Measurements from ENCODE around the gene CBX3. TPM values are rescaled to one million over a fixed set of nuclear protein-coding genes. Genes with fewer than 3 reads are reported as not detected.
"Not testable (repeated sequence)": the region's sequence is repeated elsewhere in the genome, so short reads cannot be mapped to it uniquely, and the experiment has no call there.

The CBX3 gene
- total RNA-seq, 2 donors from 2014 or later: 212 to 271 TPM

- DNase-seq (ENCODE audit: low spot score in 2 of 2) (no peak), ATAC-seq (no peak)
- H3K27ac Mint-ChIP-seq: peak overlapping the region in 1 of 2 donors; percentile 87
- peaks cover 0 to 22% of the 10 kb centered on the region in 2 donors for H3K36me3 Mint-ChIP-seq
- H3K9me3 Mint-ChIP-seq: no peaks in the 10 kb centered on the region
These were observed 18.8 kb upstream of the CBX3 start for GRCh38 chr7:26182706-26183105.

DNA sequence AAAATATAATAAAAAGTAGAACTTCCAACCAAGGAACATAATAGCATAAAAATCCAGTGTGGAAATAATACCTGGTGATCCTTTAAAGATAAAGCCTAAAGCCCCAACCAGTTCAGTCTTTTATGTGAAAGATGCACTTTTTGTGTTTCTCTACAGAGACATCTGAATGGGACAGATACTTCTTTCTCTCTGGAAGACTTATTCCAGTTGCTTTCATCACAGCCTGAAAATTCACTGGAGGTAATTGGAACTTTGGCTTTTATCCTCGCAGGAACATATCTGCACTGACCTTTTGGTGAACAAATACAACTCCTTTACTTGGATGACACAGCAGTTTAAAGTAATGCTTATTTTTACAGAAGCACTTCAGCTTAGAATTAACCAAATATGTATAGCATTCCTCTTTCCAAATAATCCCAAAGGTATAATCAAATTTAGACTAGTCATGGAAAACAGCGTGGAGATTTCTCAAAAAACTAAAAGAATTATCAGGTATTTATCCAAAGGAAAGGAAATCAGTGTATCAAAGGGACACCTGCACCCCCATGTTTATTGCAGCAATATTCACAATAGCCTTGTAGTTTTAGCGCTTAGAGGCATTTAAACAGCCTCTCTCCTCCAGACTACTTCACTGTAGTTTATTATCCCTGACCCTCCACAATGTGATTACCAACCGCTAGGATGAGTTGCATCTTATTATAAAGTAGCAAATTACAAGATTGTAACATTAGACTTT is 17.8 kb upstream of the CBX3 start:
- Mint-ChIP-seq H3K9me3 (no peaks in the 10 kb centered on the region), H3K36me3 (peaks cover 0 to 30% of the 10 kb centered on the region in 2 donors)

DNA sequence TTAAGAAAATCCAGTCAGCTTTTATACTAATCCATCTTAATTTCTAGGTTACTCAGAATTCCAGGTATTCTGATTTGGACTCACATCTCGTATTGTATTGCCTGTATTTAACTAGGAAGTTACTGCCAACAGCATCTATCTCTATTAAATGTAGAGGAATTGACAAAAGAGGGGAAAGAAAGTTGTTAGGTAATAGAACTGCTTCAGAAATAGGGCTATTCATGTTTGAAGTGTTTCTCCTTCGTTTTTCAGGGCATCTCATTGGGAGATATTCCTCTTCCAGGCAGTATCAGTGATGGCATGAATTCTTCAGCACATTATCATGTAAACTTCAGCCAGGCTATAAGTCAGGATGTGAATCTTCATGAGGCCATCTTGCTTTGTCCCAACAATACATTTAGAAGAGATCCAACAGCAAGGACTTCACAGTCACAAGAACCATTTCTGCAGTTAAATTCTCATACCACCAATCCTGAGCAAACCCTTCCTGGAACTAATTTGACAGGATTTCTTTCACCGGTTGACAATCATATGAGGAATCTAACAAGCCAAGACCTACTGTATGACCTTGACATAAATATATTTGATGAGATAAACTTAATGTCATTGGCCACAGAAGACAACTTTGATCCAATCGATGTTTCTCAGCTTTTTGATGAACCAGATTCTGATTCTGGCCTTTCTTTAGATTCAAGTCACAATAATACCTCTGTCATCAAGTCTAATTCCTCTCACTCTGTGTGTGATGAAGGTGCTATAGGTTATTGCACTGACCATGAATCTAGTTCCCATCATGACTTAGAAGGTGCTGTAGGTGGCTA is 17.1 kb upstream of the CBX3 start:
- H3K27ac Mint-ChIP-seq: peak overlapping the region; percentile 73 to 92

More for the DNA sequence above, 17.8 kb upstream of the CBX3 start:
- H3K27ac Mint-ChIP-seq: peak overlapping the region; percentile 73 to 92
- no peak for DNase-seq (ENCODE audit: low spot score in 2 of 2)
- no peak for ATAC-seq

DNA sequence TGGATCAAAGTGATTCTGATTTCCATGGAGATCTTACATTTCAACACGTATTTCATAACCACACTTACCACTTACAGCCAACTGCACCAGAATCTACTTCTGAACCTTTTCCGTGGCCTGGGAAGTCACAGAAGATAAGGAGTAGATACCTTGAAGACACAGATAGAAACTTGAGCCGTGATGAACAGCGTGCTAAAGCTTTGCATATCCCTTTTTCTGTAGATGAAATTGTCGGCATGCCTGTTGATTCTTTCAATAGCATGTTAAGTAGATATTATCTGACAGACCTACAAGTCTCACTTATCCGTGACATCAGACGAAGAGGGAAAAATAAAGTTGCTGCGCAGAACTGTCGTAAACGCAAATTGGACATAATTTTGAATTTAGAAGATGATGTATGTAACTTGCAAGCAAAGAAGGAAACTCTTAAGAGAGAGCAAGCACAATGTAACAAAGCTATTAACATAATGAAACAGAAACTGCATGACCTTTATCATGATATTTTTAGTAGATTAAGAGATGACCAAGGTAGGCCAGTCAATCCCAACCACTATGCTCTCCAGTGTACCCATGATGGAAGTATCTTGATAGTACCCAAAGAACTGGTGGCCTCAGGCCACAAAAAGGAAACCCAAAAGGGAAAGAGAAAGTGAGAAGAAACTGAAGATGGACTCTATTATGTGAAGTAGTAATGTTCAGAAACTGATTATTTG is 16.3 kb upstream of the CBX3 start:
- peak overlapping the region; percentile 73 to 92 for H3K27ac Mint-ChIP-seq
- H3K9me3 Mint-ChIP-seq: no peaks in the 10 kb centered on the region

More for the DNA sequence above, 17.1 kb upstream of the CBX3 start:
- ATAC-seq: peak; percentile 1 to 46
- not testable (repeated sequence) for DNase-seq (ENCODE audit: low spot score in 2 of 2); H3K9me3 Mint-ChIP-seq
- peaks cover 0 to 38% of the 10 kb centered on the region in 2 donors for H3K36me3 Mint-ChIP-seq

GRCh38 chr7:26185844-26186180 is 15.7 kb upstream of the CBX3 start:
- Mint-ChIP-seq H3K36me3 (peaks cover 8 to 46% of the 10 kb centered on the region in 2 donors), H3K9me3 (no peaks in the 10 kb centered on the region), H3K27ac (peak overlapping the region; percentile 73 to 92)
- DNase-seq (ENCODE audit: low spot score in 2 of 2) (no peak), ATAC-seq (no peak)

More for the DNA sequence above, 16.3 kb upstream of the CBX3 start:
- DNase-seq (ENCODE audit: low spot score in 2 of 2) (no peak), ATAC-seq (peak; percentile 6 to 68)
- peaks cover 3 to 41% of the 10 kb centered on the region in 2 donors for H3K36me3 Mint-ChIP-seq

DNA sequence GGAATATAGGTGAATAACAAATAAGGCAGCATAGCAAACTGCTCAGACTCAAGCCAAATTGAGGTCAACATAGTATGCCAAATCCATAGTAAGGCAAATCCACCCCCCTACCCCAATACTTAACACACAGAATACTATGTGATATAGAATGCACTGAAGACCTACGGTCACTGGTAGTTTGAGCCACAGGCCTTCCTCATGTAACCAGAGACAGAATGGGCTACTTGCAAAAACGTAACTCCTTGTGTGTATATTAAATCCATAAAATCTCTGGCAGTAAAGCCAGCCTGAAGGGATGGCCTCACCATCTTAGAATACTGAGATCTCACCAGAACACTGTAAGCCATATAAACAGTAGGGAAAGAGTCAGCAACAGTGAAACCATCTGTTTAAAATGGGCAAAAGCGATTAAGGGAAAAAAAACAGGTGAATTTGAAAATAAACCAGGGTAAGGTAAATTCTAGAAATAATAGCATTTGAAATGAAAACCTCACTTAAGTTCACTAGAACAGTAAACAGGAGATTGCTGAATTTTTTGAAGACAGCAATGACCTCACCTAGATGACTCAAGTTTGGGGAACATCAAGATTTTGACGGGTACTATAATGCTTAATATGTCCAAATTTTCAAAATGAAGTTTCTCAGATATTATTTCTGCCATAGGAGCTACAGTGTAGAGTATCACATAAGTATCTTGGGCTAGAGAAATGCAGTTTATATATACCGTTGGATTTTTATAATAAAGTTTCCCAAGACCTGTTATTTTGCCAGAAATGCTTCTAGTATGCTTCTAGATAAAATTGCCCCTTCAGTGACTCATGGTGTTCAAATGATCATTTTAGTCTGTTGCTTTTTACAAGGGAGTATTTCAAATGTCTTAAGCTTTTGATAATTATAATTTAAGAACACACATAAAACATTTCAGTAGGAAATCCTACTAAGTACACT is 14.9 kb upstream of the CBX3 start:
- ATAC-seq (peak in 1 of 2 donors; percentile 4), DNase-seq (ENCODE audit: low spot score in 2 of 2) (no peak)
- Mint-ChIP-seq H3K36me3 (peaks cover 10 to 55% of the 10 kb centered on the region in 2 donors), H3K9me3 (no peaks in the 10 kb centered on the region), H3K27ac (peak overlapping the region; percentile 82 to 97)

DNA sequence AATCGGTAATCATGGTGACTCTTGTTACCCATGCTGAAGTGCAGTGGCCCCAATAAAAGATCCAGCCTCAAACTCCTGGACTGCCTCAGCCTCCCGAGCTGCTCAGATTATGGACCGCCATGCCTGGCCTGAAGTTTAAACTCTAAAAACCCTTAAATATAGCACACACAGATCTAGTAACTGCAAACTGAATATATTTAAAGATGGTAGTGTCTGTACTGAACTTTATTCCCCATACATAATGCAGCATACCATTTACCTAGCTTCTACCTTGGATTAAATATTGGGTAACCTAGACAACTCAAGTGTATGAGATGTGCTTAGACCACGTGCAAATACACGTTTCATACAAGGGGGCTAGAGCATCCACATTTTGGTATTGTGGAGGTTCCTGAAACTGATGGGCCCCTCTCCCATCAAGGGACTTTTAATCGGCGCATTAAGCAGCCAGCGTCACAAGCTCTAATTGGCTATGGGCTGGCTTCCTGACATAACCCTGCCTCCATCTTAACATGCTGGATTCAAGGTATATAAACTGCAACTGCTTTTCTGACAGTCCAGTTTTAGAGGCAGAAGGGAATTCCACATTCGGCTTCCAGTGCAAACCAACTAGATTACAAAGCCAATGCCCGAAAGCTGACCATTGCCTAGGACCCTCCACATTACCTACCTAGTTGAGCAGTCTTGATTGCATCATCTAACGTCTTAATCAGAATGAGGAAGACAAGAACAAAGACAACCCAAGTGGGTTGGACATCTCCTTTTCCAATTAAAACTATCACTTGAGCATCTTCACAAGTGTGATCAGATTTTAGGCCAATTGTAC is 14.0 kb upstream of the CBX3 start:
- no peak for DNase-seq (ENCODE audit: low spot score in 2 of 2)
- no peaks in the 10 kb centered on the region for H3K9me3 Mint-ChIP-seq
- peak overlapping the region; percentile 82 to 97 for H3K27ac Mint-ChIP-seq
- H3K36me3 Mint-ChIP-seq: peaks cover 19 to 64% of the 10 kb centered on the region in 2 donors
- ATAC-seq: peak; percentile 2 to 17

DNA sequence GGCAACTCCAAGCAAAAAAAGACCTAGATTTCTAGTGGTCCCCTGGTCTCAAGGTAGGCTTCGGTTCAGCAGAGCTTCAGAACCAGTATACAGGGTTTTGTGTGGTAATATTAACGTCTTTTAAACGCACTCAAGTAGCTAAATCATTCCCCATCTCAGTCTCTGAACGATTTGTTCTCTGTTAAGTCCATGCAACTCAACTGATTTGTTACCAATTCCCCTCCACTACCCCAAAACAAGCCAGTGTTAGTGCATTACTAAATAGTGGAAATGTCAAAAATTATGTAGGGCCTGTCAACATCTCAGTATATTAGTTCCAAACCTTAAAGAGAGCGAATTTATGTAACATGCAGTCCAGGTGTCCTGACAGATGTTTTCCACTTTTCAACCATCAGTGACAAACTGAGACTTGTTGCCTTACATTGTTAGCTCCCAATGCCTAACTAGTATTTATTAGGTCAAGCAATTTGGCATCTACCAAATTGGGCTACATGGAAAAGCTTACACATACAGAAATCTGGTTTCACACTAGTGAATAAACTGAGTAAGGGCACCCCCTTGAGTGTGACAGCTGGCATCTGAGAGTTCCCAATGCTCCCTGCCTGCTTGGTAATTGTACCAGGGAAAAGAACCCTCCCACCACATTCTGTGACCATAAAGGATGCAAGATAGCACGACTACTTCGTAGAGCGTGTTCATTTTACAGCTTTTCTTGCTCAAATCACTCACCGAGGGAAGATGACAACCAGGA is 13.2 kb upstream of the CBX3 start:
- DNase-seq (ENCODE audit: low spot score in 2 of 2) (no peak), ATAC-seq (peak; percentile 10 to 26)
- Mint-ChIP-seq H3K27ac (peak overlapping the region; percentile 84 to 97), H3K36me3 (peaks cover 27 to 72% of the 10 kb centered on the region in 2 donors), H3K9me3 (no peaks in the 10 kb centered on the region)

GRCh38 chr7:26188957-26189541 is 12.5 kb upstream of the CBX3 start:
- Mint-ChIP-seq H3K9me3 (no peaks in the 10 kb centered on the region), H3K36me3 (peaks cover 34 to 79% of the 10 kb centered on the region in 2 donors), H3K27ac (peak overlapping the region; percentile 84 to 97)
- ATAC-seq (no peak), DNase-seq (ENCODE audit: low spot score in 2 of 2) (no peak)

DNA sequence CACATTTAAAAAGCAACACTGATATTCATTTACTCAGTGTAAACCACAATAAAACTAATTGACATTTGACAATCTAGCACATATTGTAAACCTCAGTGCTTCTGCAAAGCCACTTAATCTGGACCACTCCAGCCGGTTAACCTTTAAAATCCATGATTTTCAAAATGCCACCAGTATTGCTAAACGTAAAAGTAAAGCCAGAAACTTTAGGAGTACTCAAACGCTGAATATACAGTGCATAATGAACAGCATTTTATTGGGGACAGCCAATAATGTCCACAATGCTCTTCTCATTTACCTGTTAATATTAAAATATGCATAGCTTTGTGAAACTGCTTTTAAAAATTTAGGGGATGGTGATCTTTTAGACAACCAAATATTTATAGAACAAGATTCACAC is 11.8 kb upstream of the CBX3 start:
- DNase-seq (ENCODE audit: low spot score in 2 of 2) (no peak), ATAC-seq (no peak)
- H3K9me3 Mint-ChIP-seq: no peaks in the 10 kb centered on the region
- H3K36me3 Mint-ChIP-seq: peaks cover 39 to 80% of the 10 kb centered on the region in 2 donors
- peak overlapping the region; percentile 84 to 97 for H3K27ac Mint-ChIP-seq

DNA sequence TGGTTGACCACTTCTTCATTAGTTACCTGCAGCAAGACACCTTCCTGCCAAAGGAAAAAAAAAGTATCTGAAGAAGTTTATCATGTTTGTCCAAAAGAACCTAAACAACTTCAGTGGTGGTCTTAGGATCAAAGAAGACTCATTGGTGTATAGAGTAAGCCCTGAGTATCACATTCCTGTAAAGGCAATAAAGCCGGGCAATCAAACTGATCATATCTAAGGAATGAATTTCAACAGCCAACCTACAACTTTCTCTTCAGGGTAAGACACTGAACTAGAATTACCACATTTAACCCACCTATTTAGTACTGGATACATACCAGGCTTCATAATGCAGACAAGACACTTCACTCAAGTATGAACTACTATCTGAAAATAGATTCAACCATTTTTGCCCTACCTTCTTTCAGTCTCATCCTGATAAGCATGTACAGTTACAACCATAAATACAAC is 11.1 kb upstream of the CBX3 start:
- Mint-ChIP-seq H3K9me3 (no peaks in the 10 kb centered on the region), H3K27ac (peak overlapping the region; percentile 84 to 100), H3K36me3 (peaks cover 43 to 79% of the 10 kb centered on the region in 2 donors)
- no peak for DNase-seq (ENCODE audit: low spot score in 2 of 2)
- ATAC-seq: no peak

DNA sequence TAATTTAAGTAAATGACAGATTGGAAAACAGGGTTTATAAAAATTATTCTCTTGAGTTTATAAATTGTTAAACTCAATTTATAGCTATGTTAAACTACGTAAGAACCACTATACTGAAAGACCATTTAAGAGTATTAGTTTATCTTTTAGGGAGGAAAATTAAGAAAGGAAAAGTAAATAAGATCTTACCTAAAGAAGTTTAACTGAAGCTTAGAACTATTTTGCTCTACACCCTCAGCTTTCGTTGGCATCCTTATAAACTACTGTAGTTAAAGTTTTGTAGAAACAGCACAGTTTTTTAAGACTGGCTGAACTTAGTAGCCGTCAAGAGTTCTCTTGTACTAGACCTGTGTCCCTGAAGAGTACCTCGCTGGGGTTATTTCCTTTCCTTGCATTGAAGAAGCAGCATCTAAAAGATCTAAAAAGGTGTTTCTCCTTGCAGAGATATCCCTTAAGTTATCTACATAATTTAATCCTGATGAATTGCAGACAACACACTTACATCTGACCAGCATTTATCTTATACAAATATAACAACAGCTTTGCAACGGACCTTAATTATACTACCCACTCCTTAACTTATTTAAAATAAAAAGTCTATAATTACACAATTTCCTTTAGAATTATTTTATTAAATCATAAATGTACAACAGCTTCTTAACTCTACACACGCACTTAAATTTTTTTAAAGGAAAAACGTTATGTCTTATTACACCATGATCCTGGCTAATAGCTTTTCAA is 10.1 kb upstream of the CBX3 start:
- peak overlapping the region; percentile 99 to 100 for H3K27ac Mint-ChIP-seq
- no peak for DNase-seq (ENCODE audit: low spot score in 2 of 2)
- no peak for ATAC-seq
- no peaks in the 10 kb centered on the region for H3K9me3 Mint-ChIP-seq
- peaks cover 53 to 83% of the 10 kb centered on the region in 2 donors for H3K36me3 Mint-ChIP-seq

- Mint-ChIP-seq H3K9me3 (no peaks in the 10 kb centered on the region), H3K36me3 (peaks cover 59 to 85% of the 10 kb centered on the region in 2 donors), H3K27ac (peak overlapping the region; percentile 99 to 100)
- ATAC-seq (no peak), DNase-seq (ENCODE audit: low spot score in 2 of 2) (no peak)
These were observed 9.5 kb upstream of the CBX3 start for GRCh38 chr7:26191974-26192479.
